ENCODE results near the gene CRLF1. TPM values are rescaled to one million over a fixed set of nuclear protein-coding genes. Genes with fewer than 3 reads are reported as not detected.

Gene CRLF1
- total RNA-seq, 1 donor from 2014 or later, result 1.5 TPM

GRCh38 chr19:18587561-18587960, 19.0 kb downstream of the CRLF1 start:
- TF ChIP-seq, protein P1, sequence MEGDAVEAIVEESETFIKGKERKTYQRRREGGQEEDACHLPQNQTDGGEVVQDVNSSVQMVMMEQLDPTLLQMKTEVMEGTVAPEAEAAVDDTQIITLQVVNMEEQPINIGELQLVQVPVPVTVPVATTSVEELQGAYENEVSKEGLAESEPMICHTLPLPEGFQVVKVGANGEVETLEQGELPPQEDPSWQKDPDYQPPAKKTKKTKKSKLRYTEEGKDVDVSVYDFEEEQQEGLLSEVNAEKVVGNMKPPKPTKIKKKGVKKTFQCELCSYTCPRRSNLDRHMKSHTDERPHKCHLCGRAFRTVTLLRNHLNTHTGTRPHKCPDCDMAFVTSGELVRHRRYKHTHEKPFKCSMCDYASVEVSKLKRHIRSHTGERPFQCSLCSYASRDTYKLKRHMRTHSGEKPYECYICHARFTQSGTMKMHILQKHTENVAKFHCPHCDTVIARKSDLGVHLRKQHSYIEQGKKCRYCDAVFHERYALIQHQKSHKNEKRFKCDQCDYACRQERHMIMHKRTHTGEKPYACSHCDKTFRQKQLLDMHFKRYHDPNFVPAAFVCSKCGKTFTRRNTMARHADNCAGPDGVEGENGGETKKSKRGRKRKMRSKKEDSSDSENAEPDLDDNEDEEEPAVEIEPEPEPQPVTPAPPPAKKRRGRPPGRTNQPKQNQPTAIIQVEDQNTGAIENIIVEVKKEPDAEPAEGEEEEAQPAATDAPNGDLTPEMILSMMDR (conservative IDR thresholded peaks at IDR 0.05), result no peak
- Mint-ChIP-seq H3K4me3 (peak overlapping the region; percentile 80), H3K27ac (ENCODE audit: unreplicated experiment) (no peak overlapping the region), H3K4me1 (peaks cover 26% of the 10 kb centered on the region), H3K36me3 (ENCODE audit: low read depth) (no peaks in the 10 kb centered on the region), H3K9me3 (no peaks in the 10 kb centered on the region), H3K27me3 (ENCODE audit: low read depth) (peaks cover 21% of the 10 kb centered on the region)
- no peak for DNase-seq (ENCODE audit: low read depth, low spot score)

DNA sequence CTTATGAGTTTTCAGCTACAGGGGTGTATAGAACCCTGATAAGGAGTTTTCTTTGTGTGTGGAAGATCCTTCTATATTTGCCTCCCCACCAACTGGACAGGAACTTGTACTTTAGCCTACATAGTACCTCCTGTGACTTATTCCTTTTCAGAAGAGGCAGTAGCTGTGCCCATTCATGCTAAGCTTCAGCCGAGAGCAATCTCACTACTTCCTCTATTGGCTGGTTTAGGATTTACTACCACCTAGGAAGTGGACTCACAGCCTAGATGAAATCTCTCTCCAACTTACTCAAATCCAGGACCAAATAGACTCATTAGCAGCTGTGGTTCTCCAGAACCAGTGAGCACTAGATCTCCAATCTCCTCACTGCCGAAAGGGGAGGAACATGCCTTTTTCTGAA, 20.3 kb downstream of the CRLF1 start:
- TF ChIP-seq, protein P1 (conservative IDR thresholded peaks at IDR 0.05), result no peak
- H3K27me3 Mint-ChIP-seq (ENCODE audit: low read depth), result peaks cover 22% of the 10 kb centered on the region
- peak overlapping the region; percentile 82 for H3K4me3 Mint-ChIP-seq
- peaks cover 26% of the 10 kb centered on the region for H3K4me1 Mint-ChIP-seq
- DNase-seq (ENCODE audit: low read depth, low spot score), result no peak
- no peaks in the 10 kb centered on the region for H3K36me3 Mint-ChIP-seq (ENCODE audit: low read depth)
- H3K27ac Mint-ChIP-seq (ENCODE audit: unreplicated experiment), result no peak overlapping the region
- H3K9me3 Mint-ChIP-seq, result no peaks in the 10 kb centered on the region

- H3K36me3 Mint-ChIP-seq (ENCODE audit: low read depth), result peaks cover under 1% of the 10 kb centered on the region
- TF ChIP-seq, protein P1 (conservative IDR thresholded peaks at IDR 0.05), result no peak
- DNase-seq (ENCODE audit: low read depth, low spot score), result no peak
- H3K27ac Mint-ChIP-seq (ENCODE audit: unreplicated experiment), result no peak overlapping the region
- no peaks in the 10 kb centered on the region for H3K4me1 Mint-ChIP-seq
- H3K27me3 Mint-ChIP-seq (ENCODE audit: low read depth), result peaks cover 13% of the 10 kb centered on the region
- no peaks in the 10 kb centered on the region for H3K9me3 Mint-ChIP-seq
- no peak overlapping the region for H3K4me3 Mint-ChIP-seq
Measured at GRCh38 chr19:18580311-18580710, 26.3 kb downstream of the CRLF1 start.

DNA sequence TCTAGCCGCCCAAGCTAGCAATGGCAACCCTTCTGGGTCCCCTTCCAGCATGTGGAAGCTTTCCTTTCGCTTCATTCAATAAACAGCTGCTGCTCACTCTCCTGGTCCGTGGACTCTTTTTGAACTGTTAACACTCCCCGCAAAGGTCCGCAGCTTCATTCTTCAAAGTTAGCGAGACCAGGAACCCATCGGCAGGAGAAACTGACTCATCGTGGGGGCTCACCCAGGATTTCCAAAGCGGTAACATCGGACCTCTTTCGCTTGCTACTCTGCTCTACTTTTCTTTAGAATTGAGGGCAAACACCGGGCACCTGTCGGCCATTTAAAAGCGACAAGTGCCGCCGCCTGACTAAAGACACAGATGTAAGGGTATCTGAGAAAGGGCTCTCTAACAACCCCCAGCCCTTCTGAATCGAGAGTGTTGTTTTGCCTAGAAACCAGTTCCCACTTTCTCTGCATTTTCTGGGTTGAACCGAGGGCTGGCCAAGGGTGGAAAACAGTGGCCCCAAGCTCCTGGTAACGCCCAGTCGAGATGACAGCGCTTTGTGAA, 29.2 kb downstream of the CRLF1 start:
- Mint-ChIP-seq H3K27me3 (ENCODE audit: low read depth) (peaks cover 3% of the 10 kb centered on the region), H3K4me1 (peaks cover 14% of the 10 kb centered on the region), H3K9me3 (no peaks in the 10 kb centered on the region), H3K27ac (ENCODE audit: unreplicated experiment) (peak overlapping the region; percentile 75), H3K4me3 (peak overlapping the region; percentile 55), H3K36me3 (ENCODE audit: low read depth) (peaks cover 5% of the 10 kb centered on the region)
- TF ChIP-seq, protein P1 (conservative IDR thresholded peaks at IDR 0.05), result no peak
- DNase-seq (ENCODE audit: low read depth, low spot score), result no peak

DNA sequence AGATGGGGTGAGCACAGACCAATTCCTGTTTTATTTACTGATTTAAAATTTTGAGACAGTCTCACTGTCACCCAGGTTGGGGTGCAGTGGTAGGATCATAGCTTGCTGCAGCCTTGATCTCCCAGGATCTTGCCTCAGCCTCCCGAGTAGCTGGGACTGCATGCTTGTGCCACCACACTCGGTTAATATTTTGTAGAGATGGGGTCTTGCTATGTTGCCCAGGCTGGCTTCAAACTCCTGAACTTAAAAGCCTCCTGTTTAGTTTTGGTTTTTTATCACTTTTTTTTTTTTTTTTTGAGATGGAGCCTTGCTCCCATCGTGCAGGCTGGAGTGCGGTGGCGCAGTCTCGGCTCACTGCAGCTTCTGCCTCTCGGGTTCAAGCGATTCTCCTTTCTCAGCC, 30.2 kb downstream of the CRLF1 start:
- no peaks in the 10 kb centered on the region for H3K9me3 Mint-ChIP-seq
- H3K36me3 Mint-ChIP-seq (ENCODE audit: low read depth), result peaks cover 5% of the 10 kb centered on the region
- peaks cover 22% of the 10 kb centered on the region for H3K4me1 Mint-ChIP-seq
- H3K27ac Mint-ChIP-seq (ENCODE audit: unreplicated experiment), result no peak overlapping the region
- DNase-seq (ENCODE audit: low read depth, low spot score), result no peak
- TF ChIP-seq, protein P1 (conservative IDR thresholded peaks at IDR 0.05), result no peak
- peaks cover 3% of the 10 kb centered on the region for H3K27me3 Mint-ChIP-seq (ENCODE audit: low read depth)
- no peak overlapping the region for H3K4me3 Mint-ChIP-seq

Measured in neural crest cell (in vitro differentiated cells).